T-helper 1 cell treated with Interleukin-12 subunit alpha and Interleukin-12 subunit beta and Interleukin-4 antibody, amounts not matched to agents 30 μg/mL and 1 μg/mL, for 36 hours (primary cell): ENCODE results near the gene SLC38A1.
"Not testable (repeated sequence)": the region's sequence is repeated elsewhere in the genome, so short reads cannot be mapped to it uniquely, and the experiment has no call there.

ENCODE experiments used
- H3K27ac Mint-ChIP-seq: one replicate; pipeline ENCODE4 v1.8.0; 2021; ENCODE audit warnings: mild to moderate bottlenecking, mixed read lengths
- H3K27me3 Mint-ChIP-seq: one replicate; pipeline ENCODE4 v1.8.0; 2021; ENCODE audit warnings: low read depth, mixed read lengths
- H3K36me3 Mint-ChIP-seq: one replicate; pipeline ENCODE4 v1.8.0; 2021; ENCODE audit warnings: low read depth, mixed read lengths
- H3K4me1 Mint-ChIP-seq: one replicate; pipeline ENCODE4 v1.8.0; 2021; ENCODE audit warnings: low read depth, mixed read lengths
- H3K4me3 Mint-ChIP-seq: one replicate; pipeline ENCODE4 v1.8.0; 2021; ENCODE audit warnings: mild to moderate bottlenecking, moderate library complexity, mixed read lengths
- H3K9me3 Mint-ChIP-seq: one replicate; pipeline ENCODE4 v1.8.0; 2021; ENCODE audit warnings: mixed read lengths

SLC38A1 gene

DNA sequence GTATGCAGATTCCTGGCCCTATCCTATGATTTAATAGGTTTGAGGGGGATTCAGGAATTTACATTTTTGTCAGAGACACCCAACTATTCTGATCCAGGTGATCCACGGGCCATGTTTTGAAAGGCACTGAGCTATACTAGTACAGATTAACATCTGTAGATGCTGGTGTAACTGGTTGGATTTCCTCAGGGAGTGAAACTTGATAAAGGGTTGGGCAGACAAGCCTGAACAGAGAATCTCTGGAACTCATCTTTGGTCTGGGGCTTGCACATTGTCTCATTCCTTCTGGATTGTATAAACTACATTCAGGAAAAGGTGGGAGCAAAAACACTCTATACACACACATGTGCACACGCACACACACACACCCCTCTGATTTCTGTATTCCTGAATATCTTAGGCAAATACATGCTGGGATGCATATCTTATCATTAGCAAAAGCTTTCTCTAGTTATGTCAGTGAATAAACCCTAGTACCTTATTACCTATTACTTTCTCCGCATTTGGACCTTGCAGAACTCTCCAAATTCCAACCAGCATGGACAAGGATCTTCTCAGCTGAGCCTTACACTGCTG lies 104.6 kb downstream of the SLC38A1 start:
- Mint-ChIP-seq H3K4me3 (no peak overlapping the region), H3K4me1 (no peaks in the 10 kb centered on the region), H3K27ac (no peak overlapping the region), H3K9me3 (peaks cover 4% of the 10 kb centered on the region), H3K27me3 (no peaks in the 10 kb centered on the region), H3K36me3 (peaks cover 2% of the 10 kb centered on the region)

GRCh38 chr12:46162549-46163076 lies 106.2 kb downstream of the SLC38A1 start:
- not testable (repeated sequence) for H3K36me3 Mint-ChIP-seq, H3K4me3 Mint-ChIP-seq, H3K9me3 Mint-ChIP-seq, H3K4me1 Mint-ChIP-seq, H3K27ac Mint-ChIP-seq, H3K27me3 Mint-ChIP-seq

- Mint-ChIP-seq H3K27ac (no peak overlapping the region), H3K27me3 (no peaks in the 10 kb centered on the region), H3K4me3 (no peak overlapping the region), H3K9me3 (peaks cover 14% of the 10 kb centered on the region), H3K36me3 (peaks cover 2% of the 10 kb centered on the region), H3K4me1 (peaks cover 4% of the 10 kb centered on the region)
Observed at GRCh38 chr12:46160981-46161690, 107.7 kb downstream of the SLC38A1 start.

- peaks cover 17% of the 10 kb centered on the region for H3K9me3 Mint-ChIP-seq
- H3K36me3 Mint-ChIP-seq = peaks cover 6% of the 10 kb centered on the region
- H3K4me1 Mint-ChIP-seq = peaks cover 4% of the 10 kb centered on the region
- H3K27me3 Mint-ChIP-seq = no peaks in the 10 kb centered on the region
- no peak overlapping the region for H3K27ac Mint-ChIP-seq
- H3K4me3 Mint-ChIP-seq = no peak overlapping the region
Observed at GRCh38 chr12:46160101-46160980, 108.5 kb downstream of the SLC38A1 start.

DNA sequence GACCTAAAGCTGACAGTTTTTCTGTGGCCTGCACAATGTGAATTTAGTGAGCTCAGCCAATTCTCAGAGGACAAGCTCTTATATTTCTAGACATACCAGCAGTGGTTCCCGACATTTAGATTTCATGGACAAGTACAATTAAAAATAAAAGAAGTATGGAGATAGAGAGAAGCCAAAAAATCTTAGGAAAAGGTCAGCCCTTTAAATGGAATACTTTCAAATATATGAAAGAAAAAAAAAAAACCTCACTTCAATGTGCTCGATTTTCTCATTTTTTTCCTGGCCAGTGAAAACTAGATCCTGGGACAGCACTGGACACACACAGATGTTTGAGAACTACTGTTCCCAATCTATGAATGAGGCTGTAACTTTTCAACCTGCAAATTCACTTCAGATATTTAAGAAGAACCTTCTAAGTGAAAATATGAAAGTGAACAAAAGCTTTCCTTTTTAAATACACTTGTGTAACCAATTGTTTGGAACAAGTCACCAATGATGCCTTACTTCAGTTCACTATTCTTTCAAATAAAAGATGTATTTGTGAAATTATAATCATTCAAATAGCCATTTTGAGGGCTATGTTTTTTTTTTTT lies 109.4 kb downstream of the SLC38A1 start:
- Mint-ChIP-seq H3K4me3 (no peak overlapping the region), H3K36me3 (peaks cover 6% of the 10 kb centered on the region), H3K27me3 (no peaks in the 10 kb centered on the region), H3K27ac (no peak overlapping the region), H3K4me1 (peaks cover 4% of the 10 kb centered on the region), H3K9me3 (peaks cover 17% of the 10 kb centered on the region)

DNA sequence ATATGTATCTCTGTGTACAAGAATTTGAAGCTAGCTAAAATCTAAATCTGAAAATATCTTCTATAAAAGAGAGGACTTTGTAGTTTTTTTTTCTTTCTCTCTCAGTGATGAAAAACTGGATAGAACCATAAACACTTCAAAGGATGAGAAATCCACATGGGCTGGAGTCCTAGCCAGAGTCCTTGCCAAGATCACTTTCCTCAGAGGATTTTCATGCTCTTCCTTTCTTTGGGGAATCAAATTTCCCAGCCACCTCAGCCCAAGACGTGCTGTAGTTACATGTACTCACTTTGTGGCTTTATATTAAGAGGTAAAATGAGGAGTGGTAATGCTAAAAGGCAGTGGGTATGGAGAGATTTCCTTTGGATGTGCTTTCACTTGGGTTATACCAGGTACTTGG lies 110.3 kb downstream of the SLC38A1 start:
- H3K36me3 Mint-ChIP-seq = peaks cover 6% of the 10 kb centered on the region
- peaks cover 17% of the 10 kb centered on the region for H3K9me3 Mint-ChIP-seq
- H3K27me3 Mint-ChIP-seq = no peaks in the 10 kb centered on the region
- no peak overlapping the region for H3K4me3 Mint-ChIP-seq
- H3K4me1 Mint-ChIP-seq = peaks cover 4% of the 10 kb centered on the region
- no peak overlapping the region for H3K27ac Mint-ChIP-seq

GRCh38 chr12:46154221-46154985 lies 114.4 kb downstream of the SLC38A1 start:
- H3K4me1 Mint-ChIP-seq = peaks cover 4% of the 10 kb centered on the region

GRCh38 chr12:46153268-46153872 lies 115.5 kb downstream of the SLC38A1 start:
- Mint-ChIP-seq H3K4me3 (no peak overlapping the region), H3K4me1 (peaks cover 4% of the 10 kb centered on the region)

More at GRCh38 chr12:46154221-46154985, 114.4 kb downstream of the SLC38A1 start:
- H3K36me3 Mint-ChIP-seq = peaks cover 6% of the 10 kb centered on the region
- no peak overlapping the region for H3K4me3 Mint-ChIP-seq
- H3K27me3 Mint-ChIP-seq = peaks cover 18% of the 10 kb centered on the region
- H3K9me3 Mint-ChIP-seq = peaks cover 14% of the 10 kb centered on the region
- H3K27ac Mint-ChIP-seq = no peak overlapping the region

DNA sequence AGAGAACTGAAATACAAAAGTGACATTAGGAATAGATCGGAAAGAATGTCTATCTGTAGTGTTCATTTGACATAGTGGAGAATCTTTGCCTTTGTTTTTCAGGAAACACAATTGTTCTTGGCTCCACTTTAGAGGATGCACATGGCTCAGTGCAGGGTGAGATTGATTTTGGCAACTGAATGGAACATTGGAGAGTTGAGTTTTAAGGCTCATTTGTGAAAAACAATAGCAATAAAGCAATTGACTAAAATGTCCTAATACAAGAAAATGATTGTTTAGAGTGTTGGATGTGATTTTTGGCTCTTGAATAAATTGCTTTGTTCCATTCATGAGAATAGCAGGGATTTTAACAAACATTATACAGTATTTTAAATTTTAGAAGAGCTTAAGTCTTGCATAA lies 116.4 kb downstream of the SLC38A1 start:
- no peak overlapping the region for H3K4me3 Mint-ChIP-seq
- H3K36me3 Mint-ChIP-seq = peaks cover 3% of the 10 kb centered on the region
- peaks cover 34% of the 10 kb centered on the region for H3K27me3 Mint-ChIP-seq
- H3K9me3 Mint-ChIP-seq = peaks cover 14% of the 10 kb centered on the region
- no peak overlapping the region for H3K27ac Mint-ChIP-seq
- H3K4me1 Mint-ChIP-seq = no peaks in the 10 kb centered on the region

More at GRCh38 chr12:46153268-46153872, 115.5 kb downstream of the SLC38A1 start:
- Mint-ChIP-seq H3K9me3 (peaks cover 14% of the 10 kb centered on the region), H3K27ac (no peak overlapping the region), H3K36me3 (peaks cover 3% of the 10 kb centered on the region), H3K27me3 (peaks cover 28% of the 10 kb centered on the region)

- H3K4me3 Mint-ChIP-seq = no peak overlapping the region
- no peaks in the 10 kb centered on the region for H3K36me3 Mint-ChIP-seq
- no peaks in the 10 kb centered on the region for H3K9me3 Mint-ChIP-seq
- H3K4me1 Mint-ChIP-seq = no peaks in the 10 kb centered on the region
- H3K27ac Mint-ChIP-seq = no peak overlapping the region
- H3K27me3 Mint-ChIP-seq = peaks cover 39% of the 10 kb centered on the region
Observed at GRCh38 chr12:46150735-46151134, 118.1 kb downstream of the SLC38A1 start.

DNA sequence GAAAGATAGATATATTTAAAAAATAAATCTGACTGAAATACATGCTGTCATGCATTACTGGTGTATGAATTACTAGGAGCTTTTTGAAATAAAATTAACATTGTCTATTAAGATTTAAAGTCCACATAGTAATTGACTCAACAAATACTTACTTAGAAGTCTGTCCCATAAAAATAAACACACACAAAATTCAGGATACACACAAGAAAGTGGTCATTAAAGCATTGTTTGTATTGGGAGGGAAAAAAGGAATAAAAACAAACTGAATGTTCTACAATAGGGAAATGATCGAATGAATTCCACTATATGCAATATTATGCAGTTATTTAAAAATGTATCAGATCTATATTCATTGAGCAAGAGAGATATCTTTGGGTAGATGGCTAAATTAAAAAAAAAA lies 118.9 kb downstream of the SLC38A1 start:
- Mint-ChIP-seq H3K27ac (no peak overlapping the region), H3K36me3 (no peaks in the 10 kb centered on the region), H3K4me3 (no peak overlapping the region), H3K27me3 (peaks cover 39% of the 10 kb centered on the region), H3K4me1 (no peaks in the 10 kb centered on the region), H3K9me3 (no peaks in the 10 kb centered on the region)

DNA sequence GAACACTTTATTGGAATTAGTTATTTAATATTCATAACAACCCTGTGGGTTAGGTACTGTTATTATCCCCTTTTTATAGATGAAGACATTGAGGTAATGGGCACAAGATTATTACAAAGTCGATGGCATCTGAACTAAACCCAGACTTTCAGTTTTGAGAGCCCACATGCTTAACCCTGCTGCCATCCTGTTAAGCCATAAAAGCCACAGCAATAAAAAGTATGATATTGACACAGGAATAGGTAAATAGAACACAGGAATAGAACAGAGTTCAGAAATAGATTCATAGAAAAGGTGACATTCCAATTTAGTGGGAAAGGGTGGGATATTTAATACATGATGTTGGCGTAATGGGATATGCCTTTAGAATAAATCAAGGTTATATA lies 119.8 kb downstream of the SLC38A1 start:
- Mint-ChIP-seq H3K9me3 (no peaks in the 10 kb centered on the region), H3K27ac (no peak overlapping the region), H3K4me1 (no peaks in the 10 kb centered on the region), H3K36me3 (no peaks in the 10 kb centered on the region), H3K4me3 (no peak overlapping the region), H3K27me3 (peaks cover 39% of the 10 kb centered on the region)

DNA sequence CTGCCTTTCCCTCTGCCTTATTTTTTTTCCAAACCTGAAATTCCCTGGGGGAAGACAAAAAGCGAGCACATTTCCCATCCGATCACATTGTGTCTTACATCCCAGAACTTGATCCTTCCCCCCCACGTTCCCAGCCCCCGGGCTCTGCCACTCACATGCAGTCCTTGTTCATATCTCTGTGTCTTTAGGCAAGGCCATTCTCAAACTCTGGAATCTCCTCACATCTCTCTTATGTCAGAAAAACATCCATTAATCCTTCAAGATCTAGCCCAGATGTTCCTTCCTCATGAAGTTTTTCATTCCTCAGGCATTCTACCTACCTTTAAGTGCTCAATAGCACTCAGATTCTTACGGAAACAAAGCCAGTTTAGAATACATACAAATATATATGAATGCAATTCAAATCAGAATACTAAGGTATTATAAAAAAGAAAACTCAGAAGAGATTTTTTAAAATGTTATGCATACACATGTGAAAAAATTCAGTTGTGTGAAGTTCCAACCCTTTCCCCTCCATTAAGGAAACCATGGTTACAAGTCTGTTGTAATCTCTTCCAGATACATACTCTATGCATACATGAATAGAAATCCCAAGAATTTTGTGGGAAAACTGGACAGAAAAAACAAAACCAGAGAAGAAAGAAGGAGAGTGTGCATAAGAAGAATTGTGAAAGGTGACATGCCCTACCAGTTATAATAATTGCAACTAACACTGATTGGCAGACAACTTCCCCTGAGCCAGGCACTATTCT lies 120.3 kb downstream of the SLC38A1 start:
- H3K9me3 Mint-ChIP-seq = no peaks in the 10 kb centered on the region
- no peak overlapping the region for H3K27ac Mint-ChIP-seq
- no peak overlapping the region for H3K4me3 Mint-ChIP-seq
- no peaks in the 10 kb centered on the region for H3K4me1 Mint-ChIP-seq
- peaks cover 39% of the 10 kb centered on the region for H3K27me3 Mint-ChIP-seq
- H3K36me3 Mint-ChIP-seq = no peaks in the 10 kb centered on the region
